Tibial artery (tissue), 4 donors: ENCODE results near the gene TNFRSF8.

Source experiments
- DNase-seq, 2 donors: peaks; one replicate each; pipeline ENCODE4 v3.0.0-alpha.2; 2019
- H3K27ac ChIP-seq, 2 donors: fragments of 200-600 bp; sonication (generic) in 1 of 2; 1 replicate in 1 of 2; 2 replicates in 1 of 2; pipeline ENCODE4 v1.5.1; 2018 to 2019; ENCODE audit warnings: mild to moderate bottlenecking in 1 of 2
- H3K27me3 ChIP-seq, 2 donors: fragments of 200-600 bp; sonication (generic) in 1 of 2; one replicate each; pipeline versions ENCODE4 v1.5.1 to v1.6.0; 2016 to 2019
- H3K36me3 ChIP-seq, 3 donors: fragments of 200-600 bp; sonication (generic) in 2 of 3; one replicate each; pipeline ENCODE4 v1.5.1; 2016 to 2019; ENCODE audit warnings: mild to moderate bottlenecking in 2 of 3
- H3K4me1 ChIP-seq, 4 donors: fragments of 200-600 bp; sonication (generic) in 2 of 4; 1 replicate in 3 of 4; 2 replicates in 1 of 4; pipeline ENCODE4 v1.5.1; 2016 to 2019
- H3K4me3 ChIP-seq, 2 donors: fragments of 200-600 bp; sonication (generic) in 1 of 2; 1 replicate in 1 of 2; 2 replicates in 1 of 2; pipeline ENCODE4 v1.5.1; 2018 to 2019; ENCODE audit warnings: mild to moderate bottlenecking in 2 of 2
- H3K9me3 ChIP-seq, 3 donors: fragments of 200-600 bp; sonication (generic) in 1 of 3; one replicate each; pipeline ENCODE4 v1.5.1; 2016 to 2019
- CTCF ChIP-seq, 2 experiments: fragments of 200-600 bp in 1 of 2; fragments of 450-650 bp in 1 of 2; IDR thresholded peaks; one replicate each; pipeline ENCODE4 v1.5.1; 2017 to 2019; ENCODE audit warnings: antibody characterized with exemption in 2 of 2, mild to moderate bottlenecking in 1 of 2, moderate library complexity in 1 of 2
- intact Hi-C: fragments of 100-400 bp; cut with DNase I; formaldehyde crosslinking; loops from one replicate; pipeline ENCODE4 v1.15.0; 2023; ENCODE audit warnings: low total_unique reads

TNFRSF8 gene

GRCh38 chr1:12123172-12123571, 60.1 kb downstream of the TNFRSF8 start:
- Histone ChIP-seq H3K27me3 (peaks cover 0 to 30% of the 10 kb centered on the region in 2 donors), H3K36me3 (no peaks in the 10 kb centered on the region), H3K4me1 (no peaks in the 10 kb centered on the region), H3K27ac (no peak overlapping the region), H3K4me3 (no peak overlapping the region), H3K9me3 (no peaks in the 10 kb centered on the region)
- intact Hi-C loops: loop anchor here (10.0 kb wide), 1 partner anchor 542 kb away; no protein-coding TSS in a partner anchor
- no peak for TF ChIP-seq CTCF (IDR thresholded peaks at IDR 0.05)
- DNase-seq: no peak

DNA sequence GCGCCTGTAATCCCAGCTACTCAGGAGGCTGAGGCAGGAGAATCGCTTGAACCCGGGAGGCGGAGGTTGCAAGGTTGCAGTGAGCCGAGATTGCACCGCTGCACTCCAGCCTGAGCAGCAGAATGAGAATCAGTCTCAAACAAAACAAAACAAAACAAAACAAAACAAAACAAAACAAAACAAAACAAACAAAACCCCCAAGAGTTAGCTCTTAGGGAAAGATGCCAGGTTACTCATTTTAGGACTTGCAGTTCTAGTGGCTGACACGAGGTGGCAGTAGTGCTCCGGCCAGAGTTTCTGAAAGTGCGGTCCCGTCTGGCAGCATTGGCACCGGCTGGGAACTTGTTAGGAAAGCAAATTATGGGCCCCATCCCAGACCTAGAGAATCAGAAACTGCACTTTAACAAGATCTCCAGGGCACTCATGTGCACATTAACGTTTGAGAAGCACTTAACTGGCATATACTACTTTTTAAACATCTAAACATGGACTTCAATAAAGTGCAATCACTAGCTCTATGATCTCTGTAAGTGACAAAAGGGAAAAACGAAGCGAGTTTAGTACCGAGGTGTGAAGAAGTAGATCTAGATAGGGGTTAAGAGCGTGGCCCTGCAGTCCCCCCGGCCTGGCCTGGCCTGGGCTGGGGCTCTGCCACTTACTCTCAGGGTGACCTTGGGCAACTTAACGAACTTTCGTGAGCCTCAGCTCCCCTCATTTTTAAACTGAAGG, 61.8 kb downstream of the TNFRSF8 start:
- H3K4me1 ChIP-seq: no peaks in the 10 kb centered on the region
- peak; percentile 96 to 97 for TF ChIP-seq CTCF (IDR thresholded peaks at IDR 0.05)
- intact Hi-C loops: loop anchor here (2.0 to 10.0 kb wide), 2 partner anchors 84 to 540 kb away; no protein-coding TSS in a partner anchor
- H3K36me3 ChIP-seq: no peaks in the 10 kb centered on the region
- DNase-seq: peak; percentile 83
- no peaks in the 10 kb centered on the region for H3K9me3 ChIP-seq
- H3K4me3 ChIP-seq: no peak overlapping the region
- no peak overlapping the region for H3K27ac ChIP-seq
- H3K27me3 ChIP-seq: peaks cover 0 to 20% of the 10 kb centered on the region in 2 donors

GRCh38 chr1:12125422-12126355, 62.6 kb downstream of the TNFRSF8 start:
- H3K27ac ChIP-seq: no peak overlapping the region
- peak in 1 of 2 donors; percentile 64 for DNase-seq
- no peak overlapping the region for H3K4me3 ChIP-seq

DNA sequence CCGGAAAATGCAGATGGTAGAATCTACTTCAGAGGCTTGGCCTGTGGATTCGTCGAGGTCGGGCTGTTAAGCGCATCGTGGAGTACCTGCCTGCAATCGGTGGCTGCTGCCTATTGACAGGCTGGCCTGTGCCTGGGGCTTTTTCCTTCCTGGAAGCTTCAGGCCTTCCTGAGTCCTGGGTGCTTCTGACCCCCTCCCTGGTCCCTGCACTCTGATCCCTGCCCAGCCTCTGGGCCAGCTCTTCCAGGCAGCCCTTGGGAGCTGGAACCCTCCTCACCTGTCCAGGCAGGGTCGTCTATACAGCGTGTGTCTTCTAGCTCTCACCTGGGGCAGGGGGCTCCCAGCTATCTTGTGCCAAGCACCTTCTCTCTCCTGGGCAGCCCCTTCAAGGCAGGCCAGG, 63.7 kb downstream of the TNFRSF8 start:
- H3K27me3 ChIP-seq: peaks cover 0 to 20% of the 10 kb centered on the region in 2 donors
- TF ChIP-seq CTCF (IDR thresholded peaks at IDR 0.05): no peak
- intact Hi-C loops: loop anchor here (10.0 kb wide), 1 partner anchor 538 kb away; no protein-coding TSS in a partner anchor
- H3K27ac ChIP-seq: no peak overlapping the region
- H3K36me3 ChIP-seq: no peaks in the 10 kb centered on the region
- no peak for DNase-seq
- no peaks in the 10 kb centered on the region for H3K9me3 ChIP-seq
- no peak overlapping the region for H3K4me3 ChIP-seq
- H3K4me1 ChIP-seq: no peaks in the 10 kb centered on the region

More at GRCh38 chr1:12125422-12126355, 62.6 kb downstream of the TNFRSF8 start:
- intact Hi-C loops: loop anchor here (2.0 to 10.0 kb wide), 2 partner anchors 83 to 539 kb away; no protein-coding TSS in a partner anchor
- Histone ChIP-seq H3K27me3 (peaks cover 0 to 20% of the 10 kb centered on the region in 2 donors), H3K9me3 (no peaks in the 10 kb centered on the region), H3K4me1 (no peaks in the 10 kb centered on the region), H3K36me3 (no peaks in the 10 kb centered on the region)
- TF ChIP-seq CTCF (IDR thresholded peaks at IDR 0.05): no peak

DNA sequence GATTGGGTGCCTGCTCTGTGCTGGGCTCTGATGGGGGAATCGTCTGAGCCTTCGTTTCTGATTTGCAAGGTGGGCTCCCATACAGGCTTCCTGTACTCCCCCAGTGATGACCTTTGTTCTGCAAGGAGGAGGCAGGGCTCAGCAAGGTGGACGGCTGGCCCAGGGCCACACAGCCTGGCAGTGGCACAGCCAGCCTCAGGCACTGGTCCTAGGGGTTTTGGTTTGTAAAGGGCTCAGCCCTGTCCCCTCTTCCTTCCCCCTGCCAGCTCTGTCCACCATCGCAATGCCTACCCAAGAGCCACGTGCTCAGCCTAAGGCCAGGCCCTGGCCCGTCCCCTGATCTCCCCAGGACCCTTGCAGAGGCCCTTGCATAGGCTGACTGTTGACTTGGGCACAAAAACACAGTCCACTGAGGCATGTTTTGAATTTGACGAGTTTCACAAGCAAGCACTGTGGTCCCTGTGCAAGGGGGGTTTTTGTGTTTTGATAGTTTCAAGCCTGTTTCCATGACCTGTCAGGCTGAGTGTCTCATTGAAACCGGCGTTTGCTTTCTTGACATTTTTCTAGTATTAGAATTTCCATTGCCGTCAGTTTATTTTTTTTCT, 64.2 kb downstream of the TNFRSF8 start:
- H3K9me3 ChIP-seq: no peaks in the 10 kb centered on the region
- intact Hi-C loops: loop anchor here (10.0 kb wide), 1 partner anchor 537 kb away; no protein-coding TSS in a partner anchor
- no peaks in the 10 kb centered on the region for H3K36me3 ChIP-seq
- TF ChIP-seq CTCF (IDR thresholded peaks at IDR 0.05): no peak
- DNase-seq: no peak
- H3K27ac ChIP-seq: no peak overlapping the region
- no peak overlapping the region for H3K4me3 ChIP-seq
- peaks cover 0 to 20% of the 10 kb centered on the region in 2 donors for H3K27me3 ChIP-seq
- H3K4me1 ChIP-seq: no peaks in the 10 kb centered on the region
